Bone marrow (tissue), 2 donors: Measurements from ENCODE around the gene TMEM116.
"Not testable (repeated sequence)": the region's sequence is repeated elsewhere in the genome, so short reads cannot be mapped to it uniquely, and the experiment has no call there.

Source experiments
- DNase-seq, 2 donors: peaks; one replicate each; lab custom pipeline; 2025; lab: John Stamatoyannopoulos, UW

TMEM116 gene

GRCh38 chr12:111976291-111976690 is 36.7 kb downstream of the TMEM116 start:
- DNase-seq: no peak

GRCh38 chr12:111975161-111975931 is 37.6 kb downstream of the TMEM116 start:
- DNase-seq: no peak

GRCh38 chr12:111971800-111972199 is 41.2 kb downstream of the TMEM116 start:
- DNase-seq: no peak

GRCh38 chr12:111964935-111965334 is 48.0 kb downstream of the TMEM116 start:
- DNase-seq: no peak

- not testable (repeated sequence) for DNase-seq
Measured at GRCh38 chr12:111959518-111959917, 53.4 kb downstream of the TMEM116 start.

GRCh38 chr12:111957224-111957623 is 55.7 kb downstream of the TMEM116 start:
- DNase-seq: not testable (repeated sequence)

GRCh38 chr12:111954969-111955368 is 58.0 kb downstream of the TMEM116 start:
- no peak for DNase-seq

- DNase-seq: no peak
Measured at GRCh38 chr12:111953455-111953854, 59.5 kb downstream of the TMEM116 start.

GRCh38 chr12:111952084-111952787 is 60.7 kb downstream of the TMEM116 start:
- DNase-seq: not testable (repeated sequence)

- not testable (repeated sequence) for DNase-seq
Measured at GRCh38 chr12:111950961-111951676, 61.8 kb downstream of the TMEM116 start.

GRCh38 chr12:111943929-111944328 is 69.0 kb downstream of the TMEM116 start:
- DNase-seq: no peak

GRCh38 chr12:111942557-111942956 is 70.4 kb downstream of the TMEM116 start:
- no peak for DNase-seq

GRCh38 chr12:111937429-111937828 is 75.5 kb downstream of the TMEM116 start:
- no peak for DNase-seq

- DNase-seq: no peak
Measured at GRCh38 chr12:111936869-111937268, 76.1 kb downstream of the TMEM116 start.

GRCh38 chr12:111932241-111932640 is 80.7 kb downstream of the TMEM116 start:
- no peak for DNase-seq

GRCh38 chr12:111927346-111927745 is 85.6 kb downstream of the TMEM116 start:
- no peak for DNase-seq

- no peak for DNase-seq
Measured at GRCh38 chr12:111926631-111927030, 86.3 kb downstream of the TMEM116 start.

- no peak for DNase-seq
Measured at GRCh38 chr12:111925171-111925570, 87.8 kb downstream of the TMEM116 start.

- no peak for DNase-seq
Measured at GRCh38 chr12:111907740-111908139, 105.2 kb downstream of the TMEM116 start.

GRCh38 chr12:111905502-111905901 is 107.5 kb downstream of the TMEM116 start:
- no peak for DNase-seq

GRCh38 chr12:111904446-111904975 is 108.5 kb downstream of the TMEM116 start:
- no peak for DNase-seq

- DNase-seq: no peak
Measured at GRCh38 chr12:111901182-111901581, 111.8 kb downstream of the TMEM116 start.
